HepG2 (cell line): ENCODE measurements around the gene GGCT. TPM values are rescaled to one million over a fixed set of nuclear protein-coding genes. Genes with fewer than 3 reads are reported as not detected.
A peak's percentile ranks its signal among the peaks of the same experiment; 100 is the strongest.

Source experiments
- ATF1 ChIP-seq: IDR thresholded peaks from 2 replicates; pipeline ENCODE4 v1.6.1; 2016; ENCODE audit warnings: mild to moderate bottlenecking, control low read depth
- BCL6 ChIP-seq: IDR thresholded peaks from 2 replicates; pipeline ENCODE4 v1.6.1; 2016; ENCODE audit warnings: missing genetic modification reagents, missing compliant biosample characterization
- CCDC6 ChIP-seq: sonication (generic); formaldehyde crosslinking; IDR thresholded peaks from 2 replicates; pipeline ENCODE4 v1.8.1; 2022; ENCODE audit warnings: mild to moderate bottlenecking, missing genetic modification reagents, moderate library complexity
- CREM ChIP-seq, 2 experiments: sonication (generic) in 1 of 2; formaldehyde crosslinking in 1 of 2; IDR thresholded peaks; 2 replicates each; pipeline versions ENCODE4 v1.4.0 to v1.6.1; 2016 to 2020; ENCODE audit warnings: antibody characterized with exemption in 1 of 2, mild to moderate bottlenecking in 1 of 2, missing genetic modification reagents in 1 of 2
- MED1 ChIP-seq: sonication (generic); formaldehyde crosslinking; IDR thresholded peaks from 2 replicates; pipeline ENCODE4 v1.4.0; 2020; ENCODE audit warnings: missing genetic modification reagents
- MIXL1 ChIP-seq: IDR thresholded peaks from 2 replicates; pipeline ENCODE4 v1.6.1; 2016
- ZNF674 ChIP-seq: sonication (generic); formaldehyde crosslinking; IDR thresholded peaks from 2 replicates; pipeline ENCODE4 v1.5.0; 2020; ENCODE audit warnings: low read depth, mild to moderate bottlenecking, missing genetic modification reagents
- polyA plus RNA-seq, 8 experiments: library from polyadenylated mRNA; depleted of rRNA in 3 of 8; stranded (reverse) in 7 of 8; unstranded in 1 of 8; fragments of >200 nt; fragmentation: Illumina TruSeq in 4 of 8; extraction: Trizol in 4 of 8; gene quantifications; 2 replicates each; pipeline versions ENCODE4 v1.2.1 to v1.2.3, GENCODE V29; 2011 to 2016; ENCODE audit warnings: low read depth in 4 of 8, missing spikeins in 1 of 8, mixed read lengths in 1 of 8; ENCODE audit not compliant: insufficient read depth in 1 of 8
- total RNA-seq, 5 experiments: library from RNA; depleted of rRNA; stranded (reverse); fragments of >200 nt; fragmentation: Illumina TruSeq; extraction: Trizol; gene quantifications; 2 replicates each; pipeline ENCODE4 v1.2.3, GENCODE V29; 2016; ENCODE audit warnings: low read depth in 1 of 5
- TF ChIP-seq, protein P1 (sequence below): sonication (generic); formaldehyde crosslinking; IDR thresholded peaks from 2 replicates; pipeline ENCODE4 v1.4.0; 2020; ENCODE audit warnings: missing genetic modification reagents, borderline replicate concordance
- TF ChIP-seq, protein P2 (sequence below): sonication (generic); formaldehyde crosslinking; IDR thresholded peaks from 2 replicates; pipeline ENCODE4 v1.5.1; 2020; ENCODE audit warnings: mild to moderate bottlenecking, moderate library complexity, missing genetic modification reagents
- TF ChIP-seq, protein P3 (sequence below): sonication (generic); formaldehyde crosslinking; IDR thresholded peaks from 2 replicates; pipeline ENCODE4 v1.5.0; 2020; ENCODE audit warnings: mild to moderate bottlenecking, missing genetic modification reagents
- TF ChIP-seq, protein P4 (sequence below): sonication (generic); formaldehyde crosslinking; IDR thresholded peaks from 2 replicates; pipeline ENCODE4 v1.4.0; 2020; ENCODE audit warnings: mild to moderate bottlenecking, missing genetic modification reagents, borderline replicate concordance

Gene GGCT
- total and polyA plus RNA-seq, 2 of the 13 experiments (the other 11 are each of a cell fraction or from before 2014, with no cell fraction given): 19.5 to 78.3 TPM

- TF ChIP-seq MED1 (CRISPR knock-in tag) (peak; percentile 33; the same call in 1 of the 2 replicates), BCL6 (CRISPR knock-in tag) (0 out of 2 replicates have a peak, but pooled peaks have one; percentile 4), ZNF674 (CRISPR knock-in tag) (no peak), MIXL1 (CRISPR knock-in tag) (no peak), ATF1 (CRISPR knock-in tag) (peak; percentile 59; the same call in 1 of the 2 replicates), CREM (IDR thresholded peaks at IDR 0.05) (peak; percentile 43), CREM (CRISPR knock-in tag; IDR thresholded peaks at IDR 0.05) (no peak), CCDC6 (0 out of 2 replicates have a peak, but pooled peaks have one; percentile 39)
- TF ChIP-seq, protein P1, sequence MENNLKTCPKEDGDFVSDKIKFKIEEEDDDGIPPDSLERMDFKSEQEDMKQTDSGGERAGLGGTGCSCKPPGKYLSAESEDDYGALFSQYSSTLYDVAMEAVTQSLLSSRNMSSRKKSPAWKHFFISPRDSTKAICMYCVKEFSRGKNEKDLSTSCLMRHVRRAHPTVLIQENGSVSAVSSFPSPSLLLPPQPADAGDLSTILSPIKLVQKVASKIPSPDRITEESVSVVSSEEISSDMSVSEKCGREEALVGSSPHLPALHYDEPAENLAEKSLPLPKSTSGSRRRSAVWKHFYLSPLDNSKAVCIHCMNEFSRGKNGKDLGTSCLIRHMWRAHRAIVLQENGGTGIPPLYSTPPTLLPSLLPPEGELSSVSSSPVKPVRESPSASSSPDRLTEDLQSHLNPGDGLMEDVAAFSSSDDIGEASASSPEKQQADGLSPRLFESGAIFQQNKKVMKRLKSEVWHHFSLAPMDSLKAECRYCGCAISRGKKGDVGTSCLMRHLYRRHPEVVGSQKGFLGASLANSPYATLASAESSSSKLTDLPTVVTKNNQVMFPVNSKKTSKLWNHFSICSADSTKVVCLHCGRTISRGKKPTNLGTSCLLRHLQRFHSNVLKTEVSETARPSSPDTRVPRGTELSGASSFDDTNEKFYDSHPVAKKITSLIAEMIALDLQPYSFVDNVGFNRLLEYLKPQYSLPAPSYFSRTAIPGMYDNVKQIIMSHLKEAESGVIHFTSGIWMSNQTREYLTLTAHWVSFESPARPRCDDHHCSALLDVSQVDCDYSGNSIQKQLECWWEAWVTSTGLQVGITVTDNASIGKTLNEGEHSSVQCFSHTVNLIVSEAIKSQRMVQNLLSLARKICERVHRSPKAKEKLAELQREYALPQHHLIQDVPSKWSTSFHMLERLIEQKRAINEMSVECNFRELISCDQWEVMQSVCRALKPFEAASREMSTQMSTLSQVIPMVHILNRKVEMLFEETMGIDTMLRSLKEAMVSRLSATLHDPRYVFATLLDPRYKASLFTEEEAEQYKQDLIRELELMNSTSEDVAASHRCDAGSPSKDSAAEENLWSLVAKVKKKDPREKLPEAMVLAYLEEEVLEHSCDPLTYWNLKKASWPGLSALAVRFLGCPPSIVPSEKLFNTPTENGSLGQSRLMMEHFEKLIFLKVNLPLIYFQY: peak; percentile 19; the same call in 1 of the 2 replicates
- TF ChIP-seq, protein P2, sequence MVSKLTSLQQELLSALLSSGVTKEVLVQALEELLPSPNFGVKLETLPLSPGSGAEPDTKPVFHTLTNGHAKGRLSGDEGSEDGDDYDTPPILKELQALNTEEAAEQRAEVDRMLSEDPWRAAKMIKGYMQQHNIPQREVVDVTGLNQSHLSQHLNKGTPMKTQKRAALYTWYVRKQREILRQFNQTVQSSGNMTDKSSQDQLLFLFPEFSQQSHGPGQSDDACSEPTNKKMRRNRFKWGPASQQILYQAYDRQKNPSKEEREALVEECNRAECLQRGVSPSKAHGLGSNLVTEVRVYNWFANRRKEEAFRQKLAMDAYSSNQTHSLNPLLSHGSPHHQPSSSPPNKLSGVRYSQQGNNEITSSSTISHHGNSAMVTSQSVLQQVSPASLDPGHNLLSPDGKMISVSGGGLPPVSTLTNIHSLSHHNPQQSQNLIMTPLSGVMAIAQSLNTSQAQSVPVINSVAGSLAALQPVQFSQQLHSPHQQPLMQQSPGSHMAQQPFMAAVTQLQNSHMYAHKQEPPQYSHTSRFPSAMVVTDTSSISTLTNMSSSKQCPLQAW (CRISPR knock-in tag): peak; percentile 74; the same call in 1 of the 2 replicates
- TF ChIP-seq, protein P3, sequence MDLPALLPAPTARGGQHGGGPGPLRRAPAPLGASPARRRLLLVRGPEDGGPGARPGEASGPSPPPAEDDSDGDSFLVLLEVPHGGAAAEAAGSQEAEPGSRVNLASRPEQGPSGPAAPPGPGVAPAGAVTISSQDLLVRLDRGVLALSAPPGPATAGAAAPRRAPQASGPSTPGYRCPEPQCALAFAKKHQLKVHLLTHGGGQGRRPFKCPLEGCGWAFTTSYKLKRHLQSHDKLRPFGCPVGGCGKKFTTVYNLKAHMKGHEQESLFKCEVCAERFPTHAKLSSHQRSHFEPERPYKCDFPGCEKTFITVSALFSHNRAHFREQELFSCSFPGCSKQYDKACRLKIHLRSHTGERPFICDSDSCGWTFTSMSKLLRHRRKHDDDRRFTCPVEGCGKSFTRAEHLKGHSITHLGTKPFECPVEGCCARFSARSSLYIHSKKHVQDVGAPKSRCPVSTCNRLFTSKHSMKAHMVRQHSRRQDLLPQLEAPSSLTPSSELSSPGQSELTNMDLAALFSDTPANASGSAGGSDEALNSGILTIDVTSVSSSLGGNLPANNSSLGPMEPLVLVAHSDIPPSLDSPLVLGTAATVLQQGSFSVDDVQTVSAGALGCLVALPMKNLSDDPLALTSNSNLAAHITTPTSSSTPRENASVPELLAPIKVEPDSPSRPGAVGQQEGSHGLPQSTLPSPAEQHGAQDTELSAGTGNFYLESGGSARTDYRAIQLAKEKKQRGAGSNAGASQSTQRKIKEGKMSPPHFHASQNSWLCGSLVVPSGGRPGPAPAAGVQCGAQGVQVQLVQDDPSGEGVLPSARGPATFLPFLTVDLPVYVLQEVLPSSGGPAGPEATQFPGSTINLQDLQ (CRISPR knock-in tag): 0 out of 2 replicates have a peak, but pooled peaks have one; percentile 20
- TF ChIP-seq, protein P4, sequence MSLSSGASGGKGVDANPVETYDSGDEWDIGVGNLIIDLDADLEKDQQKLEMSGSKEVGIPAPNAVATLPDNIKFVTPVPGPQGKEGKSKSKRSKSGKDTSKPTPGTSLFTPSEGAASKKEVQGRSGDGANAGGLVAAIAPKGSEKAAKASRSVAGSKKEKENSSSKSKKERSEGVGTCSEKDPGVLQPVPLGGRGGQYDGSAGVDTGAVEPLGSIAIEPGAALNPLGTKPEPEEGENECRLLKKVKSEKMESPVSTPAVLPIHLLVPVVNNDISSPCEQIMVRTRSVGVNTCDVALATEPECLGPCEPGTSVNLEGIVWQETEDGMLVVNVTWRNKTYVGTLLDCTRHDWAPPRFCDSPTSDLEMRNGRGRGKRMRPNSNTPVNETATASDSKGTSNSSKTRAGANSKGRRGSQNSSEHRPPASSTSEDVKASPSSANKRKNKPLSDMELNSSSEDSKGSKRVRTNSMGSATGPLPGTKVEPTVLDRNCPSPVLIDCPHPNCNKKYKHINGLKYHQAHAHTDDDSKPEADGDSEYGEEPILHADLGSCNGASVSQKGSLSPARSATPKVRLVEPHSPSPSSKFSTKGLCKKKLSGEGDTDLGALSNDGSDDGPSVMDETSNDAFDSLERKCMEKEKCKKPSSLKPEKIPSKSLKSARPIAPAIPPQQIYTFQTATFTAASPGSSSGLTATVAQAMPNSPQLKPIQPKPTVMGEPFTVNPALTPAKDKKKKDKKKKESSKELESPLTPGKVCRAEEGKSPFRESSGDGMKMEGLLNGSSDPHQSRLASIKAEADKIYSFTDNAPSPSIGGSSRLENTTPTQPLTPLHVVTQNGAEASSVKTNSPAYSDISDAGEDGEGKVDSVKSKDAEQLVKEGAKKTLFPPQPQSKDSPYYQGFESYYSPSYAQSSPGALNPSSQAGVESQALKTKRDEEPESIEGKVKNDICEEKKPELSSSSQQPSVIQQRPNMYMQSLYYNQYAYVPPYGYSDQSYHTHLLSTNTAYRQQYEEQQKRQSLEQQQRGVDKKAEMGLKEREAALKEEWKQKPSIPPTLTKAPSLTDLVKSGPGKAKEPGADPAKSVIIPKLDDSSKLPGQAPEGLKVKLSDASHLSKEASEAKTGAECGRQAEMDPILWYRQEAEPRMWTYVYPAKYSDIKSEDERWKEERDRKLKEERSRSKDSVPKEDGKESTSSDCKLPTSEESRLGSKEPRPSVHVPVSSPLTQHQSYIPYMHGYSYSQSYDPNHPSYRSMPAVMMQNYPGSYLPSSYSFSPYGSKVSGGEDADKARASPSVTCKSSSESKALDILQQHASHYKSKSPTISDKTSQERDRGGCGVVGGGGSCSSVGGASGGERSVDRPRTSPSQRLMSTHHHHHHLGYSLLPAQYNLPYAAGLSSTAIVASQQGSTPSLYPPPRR: 0 out of 2 replicates have a peak, but pooled peaks have one; percentile 44
Observed at GRCh38 chr7:30504301-30505173, at the start of gene GGCT (continued).
